Karpas-422 (cell line): ENCODE data around the gene ABCA12. TPM values are rescaled to one million over a fixed set of nuclear protein-coding genes. Genes with fewer than 3 reads are reported as not detected.

ENCODE experiments used
- DNase-seq: peaks from one replicate; pipeline ENCODE4 v3.0.0-alpha.2; 2015
- H2AFZ ChIP-seq: fragments of 200-600 bp; sonication (generic); 2 replicates; pipeline ENCODE4 v1.6.1; 2014; ENCODE audit warnings: antibody characterized with exemption, low read length, mixed read lengths
- H3K27ac ChIP-seq: fragments of 200-600 bp; sonication (generic); 2 replicates; pipeline ENCODE4 v1.5.1; 2014; ENCODE audit warnings: mild to moderate bottlenecking, low read length, moderate library complexity
- H3K27me3 ChIP-seq: fragments of 200-600 bp; sonication (generic); 2 replicates; pipeline ENCODE4 v1.6.1; 2014; ENCODE audit warnings: low read length, mixed read lengths
- H3K36me3 ChIP-seq: fragments of 200-600 bp; sonication (generic); 2 replicates; pipeline ENCODE4 v1.6.1; 2014; ENCODE audit warnings: low read length, mixed read lengths; ENCODE audit not compliant: insufficient read depth
- H3K4me1 ChIP-seq: fragments of 200-600 bp; sonication (generic); 2 replicates; pipeline ENCODE4 v1.6.1; 2014; ENCODE audit warnings: mild to moderate bottlenecking, low read length, mixed read lengths
- H3K4me2 ChIP-seq: fragments of 200-600 bp; sonication (generic); 2 replicates; pipeline ENCODE4 v1.6.1; 2014; ENCODE audit warnings: low read length, low read depth, mild to moderate bottlenecking; ENCODE audit not compliant: poor library complexity, severe bottlenecking
- H3K4me3 ChIP-seq: fragments of 200-600 bp; sonication (generic); 2 replicates; pipeline ENCODE4 v1.5.1; 2014; ENCODE audit warnings: mild to moderate bottlenecking, antibody characterized with exemption, low read length, mixed read lengths
- H3K79me2 ChIP-seq: fragments of 200-600 bp; sonication (generic); 2 replicates; pipeline ENCODE4 v1.6.1; 2014; ENCODE audit warnings: mild to moderate bottlenecking, low read length, mixed read lengths
- H3K9ac ChIP-seq: fragments of 200-600 bp; sonication (generic); 2 replicates; pipeline ENCODE4 v1.6.0; 2014; ENCODE audit warnings: low read length
- H3K9me2 ChIP-seq: fragments of 200-600 bp; sonication (generic), shearing (Covaris generic); replicated peaks from 2 replicates; pipeline ENCODE4 v1.6.0; 2014; ENCODE audit warnings: mild to moderate bottlenecking, low read length, moderate library complexity; ENCODE audit not compliant: insufficient read depth
- H3K9me3 ChIP-seq: fragments of 300-700, 200-600 bp; sonication (generic); 2 replicates; pipeline ENCODE4 v1.6.1; 2014; ENCODE audit warnings: low read length, mixed read lengths
- H4K20me1 ChIP-seq: fragments of 200-600 bp; sonication (generic); 2 replicates; pipeline ENCODE4 v1.6.1; 2014; ENCODE audit warnings: mild to moderate bottlenecking, antibody characterized with exemption, low read length, low read depth; ENCODE audit not compliant: insufficient read depth
- total RNA-seq: library from RNA; depleted of rRNA; stranded (reverse); fragments of >200 nt; shearing (Covaris generic); gene quantifications from 2 replicates; pipeline ENCODE4 v1.2.3, GENCODE V29; 2014; ENCODE audit warnings: low replicate concordance

ABCA12 gene
- total RNA-seq, 1 experiment from 2014 or later, result not detected

DNA sequence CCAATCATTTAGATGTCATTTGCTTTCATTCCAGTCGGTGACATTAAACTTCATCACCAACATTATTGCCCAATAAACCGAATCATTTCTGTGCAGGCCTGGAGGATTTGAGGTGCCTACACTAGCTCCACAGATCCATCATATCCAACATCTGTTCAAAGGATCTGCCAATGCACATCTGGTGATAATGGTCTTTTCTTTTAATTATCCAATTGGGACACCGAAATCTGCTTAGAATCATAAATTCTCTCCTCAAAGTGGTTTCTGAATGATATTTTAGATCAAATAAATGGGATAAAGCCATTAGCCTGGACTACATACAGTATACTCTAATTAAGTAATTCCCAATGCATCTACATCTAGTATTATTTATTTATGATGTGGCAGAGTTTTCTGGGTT lies 85.6 kb downstream of the ABCA12 start:
- Histone ChIP-seq H3K27me3 (no peaks in the 10 kb centered on the region), H3K4me1 (no peaks in the 10 kb centered on the region), H3K9me3 (no peaks in the 10 kb centered on the region), H3K9ac (no peak overlapping the region), H4K20me1 (no peaks in the 10 kb centered on the region), H3K4me3 (no peak overlapping the region), H3K79me2 (no peaks in the 10 kb centered on the region), H3K4me2 (no peak overlapping the region), H3K9me2 (no peaks in the 10 kb centered on the region), H3K36me3 (no peaks in the 10 kb centered on the region), H3K27ac (no peak overlapping the region), H2AFZ (no peak overlapping the region)
- DNase-seq, result no peak

DNA sequence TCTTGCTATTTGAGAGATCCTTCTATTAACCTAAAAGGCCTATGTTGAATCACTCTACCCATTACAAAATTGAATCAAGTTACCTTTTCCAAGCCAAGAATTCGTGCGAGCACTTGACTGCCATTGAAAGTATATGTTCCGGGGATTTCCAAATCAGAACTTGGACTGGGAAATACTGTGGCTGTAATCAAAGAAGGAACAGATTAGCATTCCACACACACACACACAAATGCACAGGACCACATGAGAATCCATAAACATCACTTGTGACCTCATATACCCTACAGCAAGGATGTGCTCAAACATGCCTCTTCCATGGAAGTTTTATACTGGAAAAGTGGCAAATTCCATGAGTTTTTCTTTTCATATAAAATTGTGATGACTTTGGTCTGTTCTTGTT lies 86.0 kb downstream of the ABCA12 start:
- no peak for DNase-seq
- Histone ChIP-seq H3K4me1 (no peaks in the 10 kb centered on the region), H3K9ac (no peak overlapping the region), H3K79me2 (no peaks in the 10 kb centered on the region), H3K9me3 (no peaks in the 10 kb centered on the region), H4K20me1 (no peaks in the 10 kb centered on the region), H3K4me3 (no peak overlapping the region), H3K9me2 (no peaks in the 10 kb centered on the region), H2AFZ (no peak overlapping the region), H3K27me3 (no peaks in the 10 kb centered on the region), H3K27ac (no peak overlapping the region), H3K36me3 (no peaks in the 10 kb centered on the region), H3K4me2 (no peak overlapping the region)

- Histone ChIP-seq H2AFZ (no peak overlapping the region), H3K4me3 (no peak overlapping the region), H3K4me1 (no peaks in the 10 kb centered on the region), H3K27me3 (no peaks in the 10 kb centered on the region), H3K9ac (no peak overlapping the region), H3K36me3 (no peaks in the 10 kb centered on the region), H3K27ac (no peak overlapping the region), H3K4me2 (no peak overlapping the region), H3K9me3 (no peaks in the 10 kb centered on the region), H3K9me2 (no peaks in the 10 kb centered on the region), H3K79me2 (no peaks in the 10 kb centered on the region), H4K20me1 (no peaks in the 10 kb centered on the region)
- DNase-seq, result no peak
Measured at GRCh38 chr2:215049341-215049740, 89.1 kb downstream of the ABCA12 start.

DNA sequence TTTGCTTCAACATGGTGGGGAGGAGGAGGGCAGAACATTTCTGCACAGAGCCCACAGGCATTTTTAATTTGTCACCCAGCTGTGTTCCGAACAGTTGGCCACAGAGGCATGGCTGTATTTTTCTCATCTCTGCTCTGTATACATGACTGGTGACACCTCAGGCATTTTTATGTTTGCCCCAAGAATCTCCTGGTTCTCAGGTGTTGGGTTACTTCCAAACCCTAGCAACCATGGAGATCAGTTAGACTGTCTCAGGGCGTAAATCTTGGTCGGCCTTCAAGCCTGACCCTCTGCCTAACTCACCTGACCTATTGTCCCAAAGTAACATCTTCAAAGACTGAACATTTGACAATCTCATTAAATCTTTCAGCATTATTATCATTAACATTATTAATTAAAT lies 100.0 kb downstream of the ABCA12 start:
- H3K9ac ChIP-seq, result no peak overlapping the region
- no peak for DNase-seq
- H3K4me3 ChIP-seq, result no peak overlapping the region

DNA sequence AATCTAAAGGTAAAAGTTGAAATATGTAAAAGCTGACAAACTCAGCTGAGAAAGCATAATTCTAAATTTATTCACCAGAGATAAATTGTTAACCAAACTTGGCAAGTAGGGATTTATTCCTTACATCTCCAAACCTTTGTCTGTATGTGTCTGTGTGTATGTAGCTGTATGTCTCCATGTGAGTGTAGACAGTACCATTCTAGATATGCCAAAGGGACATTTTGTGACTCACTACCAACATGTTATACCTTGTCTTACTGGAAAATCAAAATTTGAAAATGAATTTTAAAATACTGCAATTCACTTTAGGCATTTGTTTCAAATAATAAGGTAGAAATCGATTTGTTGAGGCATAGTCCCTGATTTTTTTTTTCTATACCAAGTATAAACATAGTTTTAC lies 102.1 kb downstream of the ABCA12 start:
- Histone ChIP-seq H3K79me2 (no peaks in the 10 kb centered on the region), H3K9ac (no peak overlapping the region), H3K27ac (no peak overlapping the region), H3K27me3 (no peaks in the 10 kb centered on the region), H3K36me3 (no peaks in the 10 kb centered on the region), H4K20me1 (no peaks in the 10 kb centered on the region), H3K9me3 (no peaks in the 10 kb centered on the region), H3K4me2 (no peak overlapping the region), H2AFZ (no peak overlapping the region), H3K4me1 (peaks cover 7% of the 10 kb centered on the region), H3K9me2 (no peaks in the 10 kb centered on the region), H3K4me3 (no peak overlapping the region)
- DNase-seq, result no peak

More for the DNA sequence above, 100.0 kb downstream of the ABCA12 start:
- Histone ChIP-seq H3K27me3 (no peaks in the 10 kb centered on the region), H3K36me3 (no peaks in the 10 kb centered on the region), H4K20me1 (no peaks in the 10 kb centered on the region), H3K4me2 (no peak overlapping the region), H3K4me1 (no peaks in the 10 kb centered on the region), H3K9me2 (no peaks in the 10 kb centered on the region), H2AFZ (no peak overlapping the region), H3K9me3 (no peaks in the 10 kb centered on the region), H3K79me2 (no peaks in the 10 kb centered on the region), H3K27ac (no peak overlapping the region)

- no peak overlapping the region for H3K27ac ChIP-seq
- no peaks in the 10 kb centered on the region for H3K9me3 ChIP-seq
- no peak overlapping the region for H3K9ac ChIP-seq
- no peak overlapping the region for H2AFZ ChIP-seq
- H3K4me2 ChIP-seq, result no peak overlapping the region
- no peaks in the 10 kb centered on the region for H4K20me1 ChIP-seq
- no peaks in the 10 kb centered on the region for H3K36me3 ChIP-seq
- no peaks in the 10 kb centered on the region for H3K79me2 ChIP-seq
- no peaks in the 10 kb centered on the region for H3K9me2 ChIP-seq
- H3K27me3 ChIP-seq, result no peaks in the 10 kb centered on the region
- H3K4me1 ChIP-seq, result peaks cover 7% of the 10 kb centered on the region
- no peak overlapping the region for H3K4me3 ChIP-seq
- no peak for DNase-seq
Measured at GRCh38 chr2:215034154-215034553, 104.3 kb downstream of the ABCA12 start.

DNA sequence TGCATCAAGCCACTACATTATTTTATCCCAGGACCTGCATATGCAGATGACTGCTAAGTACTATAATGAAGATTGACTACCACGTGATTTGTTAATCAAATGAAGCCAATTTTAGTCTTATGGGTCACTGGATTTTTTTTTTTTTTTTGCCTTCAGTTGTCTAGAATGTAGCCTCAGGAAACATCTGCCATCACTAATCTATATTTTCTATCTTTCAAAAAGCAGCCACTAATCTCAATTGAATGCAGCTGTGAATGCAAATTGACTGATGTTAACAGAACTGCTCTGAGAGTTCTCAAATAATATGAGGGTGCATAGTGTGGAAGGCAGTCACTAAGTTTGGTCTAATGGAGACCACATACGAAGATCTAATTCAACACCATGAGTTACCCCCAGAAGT lies 106.3 kb downstream of the ABCA12 start:
- Histone ChIP-seq H4K20me1 (no peaks in the 10 kb centered on the region), H3K27ac (no peak overlapping the region), H2AFZ (no peak overlapping the region), H3K9me3 (no peaks in the 10 kb centered on the region), H3K9ac (no peak overlapping the region), H3K27me3 (no peaks in the 10 kb centered on the region), H3K9me2 (no peaks in the 10 kb centered on the region), H3K4me2 (no peak overlapping the region), H3K79me2 (no peaks in the 10 kb centered on the region), H3K36me3 (no peaks in the 10 kb centered on the region), H3K4me3 (no peak overlapping the region), H3K4me1 (peaks cover 7% of the 10 kb centered on the region)
- no peak for DNase-seq

- Histone ChIP-seq H4K20me1 (no peaks in the 10 kb centered on the region), H3K27me3 (no peaks in the 10 kb centered on the region), H3K9ac (no peak overlapping the region), H3K27ac (no peak overlapping the region), H3K79me2 (no peaks in the 10 kb centered on the region), H3K9me3 (no peaks in the 10 kb centered on the region), H3K36me3 (no peaks in the 10 kb centered on the region), H3K9me2 (no peaks in the 10 kb centered on the region), H3K4me1 (peaks cover 7% of the 10 kb centered on the region), H2AFZ (no peak overlapping the region), H3K4me2 (no peak overlapping the region), H3K4me3 (no peak overlapping the region)
- DNase-seq, result no peak
Measured at GRCh38 chr2:215031321-215031720, 107.1 kb downstream of the ABCA12 start.

GRCh38 chr2:215029936-215030335 lies 108.5 kb downstream of the ABCA12 start:
- Histone ChIP-seq H3K27me3 (no peaks in the 10 kb centered on the region), H3K27ac (no peak overlapping the region), H3K4me1 (peaks cover 7% of the 10 kb centered on the region), H3K9ac (no peak overlapping the region), H3K9me2 (no peaks in the 10 kb centered on the region), H3K4me3 (no peak overlapping the region), H3K9me3 (no peaks in the 10 kb centered on the region), H3K79me2 (no peaks in the 10 kb centered on the region), H3K36me3 (no peaks in the 10 kb centered on the region), H2AFZ (no peak overlapping the region), H4K20me1 (no peaks in the 10 kb centered on the region), H3K4me2 (no peak overlapping the region)
- DNase-seq, result no peak
